Hepatocyte (in vitro differentiated cells): Measurements from ENCODE around the gene PRRG2. TPM values are rescaled to one million over a fixed set of nuclear protein-coding genes. Genes with fewer than 3 reads are reported as not detected.

Source experiments
- DNase-seq: peaks from one replicate; pipeline ENCODE4 v3.0.0-alpha.2; 2016; ENCODE audit warnings: low spot score
- H2AFZ ChIP-seq: fragments of 200-600 bp; sonication (generic); 2 replicates; pipeline ENCODE4 v1.6.0; 2016; ENCODE audit warnings: antibody characterized with exemption, mild to moderate bottlenecking
- H3K27ac ChIP-seq: fragments of 200-600 bp; sonication (generic); 2 replicates; pipeline ENCODE4 v1.5.1; 2016; ENCODE audit warnings: mild to moderate bottlenecking
- H3K27me3 ChIP-seq: fragments of 200-600 bp; sonication (generic); 2 replicates; pipeline ENCODE4 v1.6.1; 2016
- H3K36me3 ChIP-seq: fragments of 200-600 bp; sonication (generic); replicated peaks from 2 replicates; pipeline ENCODE4 v1.5.1; 2016; ENCODE audit warnings: low read depth; ENCODE audit not compliant: insufficient read depth
- H3K4me1 ChIP-seq: fragments of 200-600 bp; sonication (generic); 2 replicates; pipeline ENCODE4 v1.5.1; 2016; ENCODE audit warnings: mild to moderate bottlenecking, moderate library complexity; ENCODE audit not compliant: insufficient read depth
- H3K4me2 ChIP-seq: fragments of 200-600 bp; sonication (generic); 2 replicates; pipeline ENCODE4 v1.6.0; 2016
- H3K4me3 ChIP-seq: fragments of 200-600 bp; sonication (generic); 2 replicates; pipeline ENCODE4 v1.5.1; 2016; ENCODE audit warnings: mild to moderate bottlenecking
- H3K79me2 ChIP-seq: fragments of 200-600 bp; sonication (generic); 2 replicates; pipeline ENCODE4 v1.6.0; 2017; ENCODE audit warnings: mild to moderate bottlenecking
- H3K9me2 ChIP-seq: fragments of 200-600 bp; sonication (generic); replicated peaks from 2 replicates; pipeline ENCODE4 v1.6.0; 2017; ENCODE audit warnings: mild to moderate bottlenecking; ENCODE audit not compliant: insufficient read depth
- H3K9me3 ChIP-seq: fragments of 200-600 bp; sonication (generic); 2 replicates; pipeline ENCODE4 v1.5.1; 2016; ENCODE audit warnings: low read depth, mild to moderate bottlenecking
- H4K20me1 ChIP-seq: fragments of 200-600 bp; sonication (generic); 2 replicates; pipeline ENCODE4 v1.6.0; 2016; ENCODE audit warnings: mild to moderate bottlenecking; ENCODE audit not compliant: insufficient read depth, poor library complexity, severe bottlenecking
- EZH2 ChIP-seq: fragments of 200-600 bp; sonication (generic); IDR thresholded peaks from 2 replicates; pipeline ENCODE4 v1.6.1; 2016; ENCODE audit warnings: antibody characterized with exemption, mild to moderate bottlenecking, borderline replicate concordance
- EZH2phosphoT487 ChIP-seq: fragments of 200-600 bp; sonication (generic); IDR thresholded peaks from one replicate; pipeline ENCODE4 v1.6.1; 2018; ENCODE audit warnings: antibody characterized with exemption, mild to moderate bottlenecking, low read depth, moderate library complexity; ENCODE audit not compliant: unreplicated experiment, severe bottlenecking
- WGBS: methylation state at CpG from one replicate; pipeline ENCODE4 v1.1.6; 2016; ENCODE audit warnings: low lambda C conversion rate; ENCODE audit errors: missing lambda C conversion rate; 5-methylcytosine and 5-hydroxymethylcytosine counted together
- polyA plus RNA-seq: library from polyadenylated mRNA; unstranded; fragments of >200 nt; fragmentation: Nextera tagmentation; extraction: Ambion mirVana; gene quantifications from 2 replicates; pipeline ENCODE4 v1.2.1, GENCODE V29; 2016
- total RNA-seq: library from RNA; depleted of rRNA; stranded (reverse); fragments of >200 nt; gene quantifications from 2 replicates; pipeline ENCODE4 v1.2.3, GENCODE V29; 2014
- TF ChIP-seq, protein P1 (sequence below): fragments of 200-600 bp; sonication (generic); IDR thresholded peaks from 2 replicates; pipeline ENCODE4 v1.5.1; 2016; ENCODE audit warnings: antibody characterized with exemption, mild to moderate bottlenecking; ENCODE audit not compliant: poor library complexity

Gene PRRG2
- total and polyA plus RNA-seq, 2 experiments from 2014 or later: 4.0 to 10.2 TPM

- H2AFZ ChIP-seq: no peak overlapping the region
- H3K27me3 ChIP-seq: no peaks in the 10 kb centered on the region
- 85% methylated on average over 2 of the region's 2 CpGs for WGBS
- H3K36me3 ChIP-seq: no peaks in the 10 kb centered on the region
- no peak for DNase-seq
- TF ChIP-seq EZH2 (no peak), EZH2phosphoT487 (no peak)
- TF ChIP-seq, protein P1, sequence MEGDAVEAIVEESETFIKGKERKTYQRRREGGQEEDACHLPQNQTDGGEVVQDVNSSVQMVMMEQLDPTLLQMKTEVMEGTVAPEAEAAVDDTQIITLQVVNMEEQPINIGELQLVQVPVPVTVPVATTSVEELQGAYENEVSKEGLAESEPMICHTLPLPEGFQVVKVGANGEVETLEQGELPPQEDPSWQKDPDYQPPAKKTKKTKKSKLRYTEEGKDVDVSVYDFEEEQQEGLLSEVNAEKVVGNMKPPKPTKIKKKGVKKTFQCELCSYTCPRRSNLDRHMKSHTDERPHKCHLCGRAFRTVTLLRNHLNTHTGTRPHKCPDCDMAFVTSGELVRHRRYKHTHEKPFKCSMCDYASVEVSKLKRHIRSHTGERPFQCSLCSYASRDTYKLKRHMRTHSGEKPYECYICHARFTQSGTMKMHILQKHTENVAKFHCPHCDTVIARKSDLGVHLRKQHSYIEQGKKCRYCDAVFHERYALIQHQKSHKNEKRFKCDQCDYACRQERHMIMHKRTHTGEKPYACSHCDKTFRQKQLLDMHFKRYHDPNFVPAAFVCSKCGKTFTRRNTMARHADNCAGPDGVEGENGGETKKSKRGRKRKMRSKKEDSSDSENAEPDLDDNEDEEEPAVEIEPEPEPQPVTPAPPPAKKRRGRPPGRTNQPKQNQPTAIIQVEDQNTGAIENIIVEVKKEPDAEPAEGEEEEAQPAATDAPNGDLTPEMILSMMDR: no peak
- peaks cover 4% of the 10 kb centered on the region for H4K20me1 ChIP-seq
- H3K27ac ChIP-seq: no peak overlapping the region
- no peak overlapping the region for H3K4me3 ChIP-seq
- H3K79me2 ChIP-seq: peaks cover 78% of the 10 kb centered on the region
- H3K9me3 ChIP-seq: no peaks in the 10 kb centered on the region
- peaks cover 15% of the 10 kb centered on the region for H3K4me1 ChIP-seq
- no peak overlapping the region for H3K4me2 ChIP-seq
- no peaks in the 10 kb centered on the region for H3K9me2 ChIP-seq
These were observed 6.8 kb upstream of the PRRG2 start for GRCh38 chr19:49574206-49574755.

- H3K79me2 ChIP-seq: peaks cover 56% of the 10 kb centered on the region
- H3K36me3 ChIP-seq: no peaks in the 10 kb centered on the region
- H3K9me3 ChIP-seq: no peaks in the 10 kb centered on the region
- TF ChIP-seq EZH2 (no peak), EZH2phosphoT487 (no peak)
- TF ChIP-seq, protein P1: no peak
- no peak overlapping the region for H2AFZ ChIP-seq
- no peak overlapping the region for H3K27ac ChIP-seq
- no peak for DNase-seq
- 78% methylated on average over 4 of the region's 4 CpGs for WGBS
- H3K4me2 ChIP-seq: peak overlapping the region; percentile 72
- peak overlapping the region; percentile 52 for H3K4me3 ChIP-seq
- no peaks in the 10 kb centered on the region for H3K9me2 ChIP-seq
- peaks cover 10% of the 10 kb centered on the region for H3K4me1 ChIP-seq
- no peaks in the 10 kb centered on the region for H3K27me3 ChIP-seq
- H4K20me1 ChIP-seq: no peaks in the 10 kb centered on the region
These were observed 1.9 kb upstream of the PRRG2 start for GRCh38 chr19:49579193-49579592.

- Histone ChIP-seq H3K4me1 (peaks cover 10% of the 10 kb centered on the region), H3K79me2 (peaks cover 52% of the 10 kb centered on the region), H3K4me2 (peak overlapping the region; percentile 72), H3K9me3 (no peaks in the 10 kb centered on the region), H4K20me1 (no peaks in the 10 kb centered on the region), H3K27me3 (no peaks in the 10 kb centered on the region), H3K27ac (peak overlapping the region; percentile 58), H3K36me3 (no peaks in the 10 kb centered on the region), H2AFZ (peak overlapping the region; percentile 20), H3K4me3 (peak overlapping the region; percentile 52), H3K9me2 (no peaks in the 10 kb centered on the region)
- DNase-seq: no peak
- WGBS: 5% methylated on average over 8 of the region's 8 CpGs
- TF ChIP-seq, protein P1: no peak
- TF ChIP-seq EZH2phosphoT487: no peak
- TF ChIP-seq EZH2: no peak
These were observed 1.2 kb upstream of the PRRG2 start for GRCh38 chr19:49579947-49580263.
